ENCODE measurements around the gene BMPR1A.
"Not testable (repeated sequence)": the region's sequence is repeated elsewhere in the genome, so short reads cannot be mapped to it uniquely, and the experiment has no call there.

- TF ChIP-seq POLR2A (IDR thresholded peaks at IDR 0.05; ENCODE audit: low read length); GATA1 (IDR thresholded peaks at IDR 0.05; ENCODE audit: low read depth, low read length): not testable (repeated sequence)
These were observed 97.2 kb downstream of the BMPR1A start for GRCh38 chr10:86853582-86853981.
